Amygdala (tissue), 56 donors: ENCODE data around the gene STXBP4.

Experiments used
- DNase-seq, 56 donors: peaks; one replicate each; lab custom pipeline; 2025; lab: John Stamatoyannopoulos, UW

STXBP4 gene

DNA sequence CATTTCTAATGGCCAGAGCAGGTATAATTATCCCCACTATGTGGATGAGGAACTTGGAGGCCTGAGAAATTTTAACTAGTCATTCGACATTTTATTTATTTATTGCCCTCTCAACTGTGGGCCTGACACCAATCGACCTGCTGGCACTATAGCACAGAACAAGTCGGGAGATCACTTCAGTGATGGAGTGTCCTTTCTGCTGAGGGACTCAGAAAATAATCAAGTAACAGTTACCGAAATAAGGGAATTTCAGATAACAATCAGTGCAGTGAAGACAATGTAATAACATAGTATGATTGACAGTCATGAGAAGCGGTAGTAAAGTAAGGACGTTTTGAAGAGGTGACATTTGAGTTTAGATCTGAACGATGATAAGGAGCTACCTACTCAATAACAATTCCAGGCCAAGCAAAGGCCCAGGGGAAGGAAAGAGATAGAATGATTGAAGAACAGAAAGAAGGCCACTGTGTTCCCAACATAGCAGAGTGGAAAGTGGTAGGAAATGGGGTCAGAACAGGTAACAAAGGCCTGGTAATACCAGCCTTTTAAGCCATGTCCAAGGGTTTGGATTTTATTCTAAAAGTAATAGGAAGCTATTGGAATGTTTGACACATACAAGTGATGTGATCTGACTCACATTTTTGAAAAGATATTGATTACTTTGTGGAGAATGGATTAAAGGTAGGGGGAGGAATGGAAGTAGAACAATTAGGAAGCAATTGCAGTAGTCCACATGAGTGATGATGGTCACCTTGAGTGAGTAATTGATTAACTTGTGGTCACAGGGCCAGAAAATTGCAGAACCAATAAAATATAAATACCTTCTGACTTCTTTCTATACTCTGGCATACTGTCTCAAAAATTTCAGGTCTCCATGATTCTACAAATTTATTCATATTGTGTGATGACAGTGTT, 1.4 kb downstream of the STXBP4 start:
- no peak for DNase-seq

DNA sequence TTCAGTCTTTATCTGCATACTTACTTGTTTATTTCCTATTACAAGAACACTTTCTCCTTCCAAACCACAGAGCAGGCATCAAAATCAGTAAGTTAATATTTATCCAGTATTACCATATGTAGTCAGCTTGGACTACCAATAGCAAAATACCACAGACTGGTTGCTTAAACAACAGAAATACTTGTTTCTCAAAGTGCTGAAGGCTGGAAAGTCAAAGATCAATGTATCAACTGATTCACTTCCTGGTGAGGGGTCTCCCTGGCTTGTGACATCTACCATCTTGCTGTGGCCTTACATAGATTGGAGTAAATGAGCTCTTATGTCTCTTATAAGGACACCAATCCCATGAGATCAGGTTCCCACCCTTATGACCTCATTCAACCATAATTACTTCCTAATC, 2.6 kb downstream of the STXBP4 start:
- DNase-seq = no peak

DNA sequence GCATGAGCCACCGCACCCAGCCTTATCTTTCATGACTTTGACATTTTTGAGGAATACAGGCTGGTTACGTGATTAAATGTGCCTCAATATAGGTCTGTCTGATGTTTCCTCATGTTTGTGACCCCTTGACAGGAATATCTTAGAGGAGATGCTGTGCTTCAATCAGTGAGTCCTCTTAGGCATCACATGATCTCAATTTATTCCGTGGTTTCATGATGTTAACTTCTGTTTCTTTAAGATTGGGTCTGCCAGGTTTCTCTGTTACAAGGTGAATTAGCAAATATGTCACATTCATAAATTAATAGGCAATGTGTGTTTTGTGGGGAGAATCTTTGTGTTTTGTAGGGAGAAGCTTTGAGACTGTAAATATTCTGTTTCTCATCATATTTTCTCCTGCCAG, 3.3 kb downstream of the STXBP4 start:
- no peak for DNase-seq

DNA sequence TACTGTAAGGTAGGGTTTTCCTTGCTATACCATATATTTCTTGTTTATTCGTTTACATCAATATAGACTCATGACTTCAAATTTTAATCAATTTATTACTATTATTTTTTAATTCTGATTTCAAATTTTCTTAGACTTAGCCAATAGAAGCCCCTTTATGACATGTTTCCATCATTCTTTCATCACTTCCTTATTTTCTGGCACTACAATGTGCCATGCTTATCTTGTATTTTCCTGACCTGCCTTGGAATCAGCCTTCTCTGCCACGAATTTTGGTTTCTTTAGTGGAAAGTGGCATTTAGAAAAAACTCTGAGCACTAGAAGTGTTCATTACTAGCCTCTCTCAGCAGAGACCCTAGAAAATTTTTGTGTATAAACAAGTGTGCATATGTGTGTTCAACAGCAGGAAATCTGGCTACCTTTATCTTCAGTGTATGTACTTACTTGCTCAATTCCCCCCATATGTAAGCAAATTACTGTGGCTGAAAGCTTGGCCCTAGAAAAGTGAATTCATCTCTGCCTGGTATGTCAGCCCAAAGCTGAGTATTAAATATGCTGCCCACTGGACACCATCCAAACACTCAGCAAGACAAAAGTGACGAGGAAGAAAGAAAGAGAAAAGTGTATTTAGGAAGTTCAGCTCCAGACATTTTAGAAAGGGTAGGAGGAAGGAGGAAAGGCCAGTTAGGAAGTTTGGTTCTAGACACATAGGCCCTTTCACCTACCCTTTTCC, 4.0 kb downstream of the STXBP4 start:
- DNase-seq = no peak

DNA sequence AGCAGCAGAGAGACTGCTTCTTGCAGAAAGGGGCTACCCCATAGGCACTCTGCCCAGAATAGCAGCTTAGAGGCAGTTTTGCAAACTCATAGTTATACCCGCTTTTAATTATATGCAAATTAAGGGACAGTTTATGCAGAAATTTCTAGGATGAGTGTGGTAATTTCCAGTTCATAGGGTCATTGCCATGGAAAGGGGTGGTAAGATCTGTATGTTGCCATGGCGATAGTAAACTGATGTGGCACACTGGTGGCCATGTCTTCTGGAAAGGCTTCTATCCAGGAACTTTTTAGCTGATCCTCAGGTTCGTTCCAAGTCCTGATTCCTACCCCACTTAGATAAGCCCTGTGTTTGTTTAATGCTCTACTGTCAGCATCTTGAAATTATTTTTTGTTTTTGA, 6.2 kb downstream of the STXBP4 start:
- no peak for DNase-seq

DNA sequence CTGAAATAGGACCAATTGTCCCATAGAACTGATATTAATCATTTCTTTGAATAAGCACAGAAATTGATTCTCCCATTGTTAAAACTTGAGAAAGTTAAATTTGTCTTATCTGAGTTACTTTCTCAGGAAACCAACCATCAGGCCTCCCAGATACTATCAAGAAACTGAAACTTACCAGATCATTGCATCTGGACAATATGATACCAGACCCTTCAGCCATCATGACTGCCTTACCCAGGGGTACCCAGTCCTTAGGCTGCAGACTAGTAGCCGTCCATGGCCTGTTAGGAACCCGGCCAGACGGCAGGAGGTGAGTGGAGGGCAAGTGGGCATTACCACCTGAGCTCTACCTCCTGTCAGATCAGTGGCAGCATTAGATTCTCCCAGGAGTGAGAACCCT, 7.8 kb downstream of the STXBP4 start:
- DNase-seq = no peak

DNA sequence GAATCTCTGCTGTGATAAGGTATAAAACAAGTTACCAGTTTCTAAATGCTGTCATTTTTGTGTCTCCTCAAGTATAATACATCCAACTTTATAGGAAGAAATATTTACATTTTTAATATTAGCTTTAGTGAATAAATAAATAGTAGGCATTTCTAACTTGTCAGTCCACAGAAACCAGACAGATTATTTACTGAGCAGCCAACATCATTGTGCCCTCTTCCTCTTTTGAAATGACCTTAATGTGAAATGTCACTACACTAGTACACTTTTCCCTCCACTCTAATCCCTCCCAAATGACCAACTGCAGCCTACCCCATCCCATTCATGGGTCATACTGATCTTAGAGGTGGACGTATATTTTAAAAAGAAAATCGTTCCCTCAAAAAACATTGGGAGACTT, 9.2 kb downstream of the STXBP4 start:
- DNase-seq = no peak

DNA sequence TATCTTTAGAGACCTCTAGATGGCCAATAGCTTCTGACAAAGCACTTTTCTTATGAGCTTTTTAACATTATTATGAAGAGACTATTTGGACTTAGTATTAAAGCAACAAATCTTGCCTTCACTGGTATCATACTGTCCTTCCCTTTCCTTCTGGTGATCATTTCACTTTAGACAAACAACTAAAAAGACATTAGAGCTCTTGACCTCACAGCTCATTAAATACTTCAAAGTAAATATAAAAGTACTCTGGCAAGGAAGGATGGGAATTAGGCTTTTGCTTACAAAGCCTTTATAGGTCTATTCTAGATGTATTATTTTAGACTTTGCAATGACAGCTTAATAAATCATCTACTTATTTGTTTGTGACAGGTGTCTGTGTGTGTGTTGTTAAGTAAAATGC, 11.1 kb downstream of the STXBP4 start:
- DNase-seq = no peak

DNA sequence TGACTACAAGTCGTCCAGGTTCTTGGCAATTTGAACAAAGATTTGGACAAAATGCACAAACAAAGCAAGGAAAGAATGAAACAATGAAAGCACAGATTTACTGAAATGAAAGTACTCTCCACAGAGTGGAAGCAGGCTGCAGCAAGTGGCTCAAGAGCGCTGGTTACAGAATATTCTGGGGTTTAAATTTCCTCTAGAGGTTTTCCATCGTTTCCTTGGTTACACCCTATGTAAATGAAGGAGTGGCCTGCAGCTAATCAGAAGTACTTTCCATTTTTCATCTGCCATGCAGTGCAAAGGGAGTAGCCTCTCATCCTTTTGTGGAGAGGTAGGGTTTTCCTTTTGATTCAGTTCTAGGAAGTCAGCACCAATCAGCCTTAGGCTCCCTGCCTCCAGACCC, 11.8 kb downstream of the STXBP4 start:
- no peak for DNase-seq

DNA sequence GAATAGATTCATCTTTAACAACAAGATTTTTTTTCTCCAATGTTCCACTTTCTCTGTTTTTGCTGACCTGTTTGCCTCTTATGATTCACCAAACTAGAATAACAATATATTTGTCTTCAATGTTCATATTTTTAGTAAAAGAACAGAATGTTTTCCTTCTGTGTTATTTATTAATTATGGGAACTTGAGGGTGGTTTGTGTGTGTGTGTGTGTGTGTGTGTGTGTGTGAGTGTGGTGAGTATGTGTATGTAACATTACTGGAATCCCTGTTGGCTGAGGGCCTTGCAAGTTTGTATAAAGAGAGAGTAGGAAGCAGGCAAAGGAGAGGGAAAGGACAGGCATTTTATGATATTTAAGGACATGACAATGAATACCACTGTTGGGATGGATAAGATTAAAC, 13.8 kb downstream of the STXBP4 start:
- DNase-seq = no peak

DNA sequence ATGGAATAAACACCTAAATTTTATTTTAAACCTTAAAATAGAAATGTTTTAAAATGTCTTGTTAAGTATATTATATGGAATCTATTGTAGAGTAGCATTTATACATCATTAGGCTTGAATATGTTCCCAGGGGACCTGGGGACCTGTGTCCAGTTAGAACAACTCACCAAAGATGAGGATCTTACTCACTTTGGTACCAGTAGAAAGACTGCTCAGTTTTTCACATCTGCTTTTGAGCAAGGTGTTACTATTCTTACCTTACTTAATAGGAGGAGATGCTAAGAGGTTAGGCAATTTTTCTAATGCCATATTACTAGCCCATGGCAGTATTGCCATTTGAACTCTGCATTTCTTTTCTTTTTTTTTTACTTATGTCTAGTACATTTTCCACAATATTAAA, 14.7 kb downstream of the STXBP4 start:
- no peak for DNase-seq

DNA sequence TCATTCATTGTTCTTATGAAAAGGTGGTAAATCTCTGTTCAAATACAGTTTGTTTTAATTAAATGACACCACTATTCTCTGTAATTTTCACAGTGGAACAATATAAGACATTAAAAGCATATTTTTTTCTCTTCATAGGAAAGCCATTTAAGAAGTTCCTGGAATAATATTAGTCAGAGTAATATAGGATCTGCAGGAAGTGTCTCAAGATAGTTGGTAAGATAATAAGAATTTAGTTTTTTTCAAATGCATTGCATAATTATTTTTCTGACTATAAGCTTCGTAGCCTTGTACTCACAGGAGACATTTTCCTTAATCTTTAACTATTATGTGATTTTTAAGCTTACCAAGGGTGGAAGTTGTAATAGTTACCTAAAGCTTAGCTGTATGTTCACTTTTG, 16.9 kb downstream of the STXBP4 start:
- no peak for DNase-seq

DNA sequence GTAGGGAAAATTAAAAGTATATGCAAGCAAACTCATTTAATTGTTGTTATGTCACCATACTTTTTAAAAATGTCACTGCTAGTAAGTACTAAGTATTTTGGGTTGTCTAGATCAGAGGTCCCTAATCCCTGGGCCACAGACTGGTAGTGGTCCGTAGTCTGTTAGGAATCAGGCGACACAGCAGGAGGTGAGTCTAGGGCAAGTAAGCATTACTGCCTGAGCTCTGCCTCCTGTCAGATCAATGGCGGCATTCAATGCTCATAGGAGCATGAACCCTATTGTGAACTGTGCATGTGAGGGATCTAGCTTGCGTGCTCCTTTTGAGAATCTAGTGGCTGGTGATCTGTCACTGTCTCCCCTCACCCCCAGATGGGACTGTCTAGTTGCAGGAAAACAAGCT, 21.6 kb downstream of the STXBP4 start:
- no peak for DNase-seq

DNA sequence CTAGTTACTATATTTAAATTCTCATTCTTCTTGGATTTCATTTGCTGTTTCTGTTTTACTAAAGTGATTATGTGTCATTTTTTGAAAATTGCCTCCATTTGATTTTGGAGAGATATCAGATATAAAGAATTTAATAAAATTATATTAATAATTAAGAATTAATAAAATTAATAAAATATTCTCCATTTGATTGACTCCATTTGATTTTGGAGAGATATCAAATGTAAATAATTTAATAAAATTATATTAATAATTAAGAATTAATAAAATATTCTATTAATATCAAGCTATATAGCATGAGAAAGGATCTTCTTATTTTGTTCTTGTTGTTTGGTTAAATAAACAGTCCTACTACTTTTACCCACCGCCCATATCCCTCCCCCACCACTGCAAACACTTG, 23.0 kb downstream of the STXBP4 start:
- DNase-seq = no peak

DNA sequence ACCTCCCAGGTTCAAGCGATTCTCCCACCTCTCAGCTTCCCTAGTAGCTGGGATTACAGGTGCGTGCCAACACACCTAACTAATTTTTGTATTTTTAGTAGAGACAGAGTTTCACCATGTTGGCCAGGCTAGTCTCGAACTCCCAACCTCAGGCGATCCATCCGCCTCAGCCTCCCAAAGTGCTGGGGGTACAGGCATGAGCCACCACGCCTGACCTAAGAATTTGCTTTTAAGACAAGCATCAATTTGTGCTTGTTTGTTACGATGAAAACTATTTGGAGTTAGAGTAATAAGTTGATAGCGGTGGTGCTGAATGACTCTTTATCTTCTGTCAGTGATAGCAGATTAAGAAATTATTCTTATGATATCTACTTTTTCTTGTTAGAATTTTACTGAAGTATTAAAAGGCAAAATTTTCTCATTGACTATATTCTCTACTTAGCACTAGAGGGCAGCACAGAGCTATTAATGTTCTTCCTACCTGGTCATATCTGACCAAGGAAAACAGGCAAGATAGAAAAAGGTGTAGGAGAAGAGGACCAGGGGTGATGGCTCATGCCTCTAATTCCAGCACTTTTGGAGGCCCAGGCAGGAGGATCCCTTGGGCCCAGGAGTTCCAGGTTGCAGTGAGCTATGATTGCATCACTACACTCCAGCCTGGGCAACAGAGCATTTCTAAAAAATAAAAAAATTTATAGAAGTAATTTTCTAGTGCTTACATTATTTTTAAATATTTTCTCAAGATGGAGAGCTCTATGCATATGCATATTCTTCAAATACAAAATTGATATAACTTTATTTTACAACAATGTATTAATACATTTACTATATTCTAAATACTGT, 24.5 kb downstream of the STXBP4 start:
- DNase-seq = peak in 1 of 56 donors; percentile 7

DNA sequence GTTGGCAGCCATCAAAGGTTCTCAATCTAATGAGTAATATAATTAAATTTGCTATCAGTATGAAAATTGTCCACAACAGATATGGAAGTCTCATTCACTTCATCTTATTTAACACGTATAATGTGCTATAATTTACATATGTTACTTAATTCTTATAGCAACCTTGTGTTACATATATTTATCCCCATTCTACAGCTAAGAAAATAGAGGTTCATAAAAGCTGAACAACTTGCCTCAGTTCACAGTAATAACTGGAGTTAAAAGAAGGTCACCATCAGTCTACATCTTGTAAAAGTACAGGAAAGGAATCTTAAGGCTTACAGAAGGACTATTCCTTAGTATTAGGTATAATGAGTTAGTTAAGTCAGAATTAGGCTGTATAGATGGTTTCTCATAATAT, 27.9 kb downstream of the STXBP4 start:
- no peak for DNase-seq

DNA sequence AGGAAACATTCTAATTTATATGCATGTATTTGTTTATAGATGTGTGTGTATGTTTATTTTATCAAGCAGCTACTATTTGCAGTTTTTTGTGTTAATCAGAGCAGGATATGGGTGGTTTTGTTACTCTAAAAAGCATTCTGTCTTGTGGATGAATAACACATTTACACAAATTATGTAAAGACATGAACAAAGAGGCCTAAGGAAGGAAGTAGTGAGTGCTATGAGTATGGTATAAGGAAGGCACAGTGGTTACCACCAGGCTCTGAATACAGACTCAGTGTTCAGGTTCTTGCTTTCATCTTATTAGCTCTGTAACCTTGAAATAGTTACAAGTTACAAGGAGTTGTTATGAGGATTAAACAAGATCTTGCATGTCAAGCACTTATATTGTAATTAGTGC, 33.9 kb downstream of the STXBP4 start:
- DNase-seq = no peak

DNA sequence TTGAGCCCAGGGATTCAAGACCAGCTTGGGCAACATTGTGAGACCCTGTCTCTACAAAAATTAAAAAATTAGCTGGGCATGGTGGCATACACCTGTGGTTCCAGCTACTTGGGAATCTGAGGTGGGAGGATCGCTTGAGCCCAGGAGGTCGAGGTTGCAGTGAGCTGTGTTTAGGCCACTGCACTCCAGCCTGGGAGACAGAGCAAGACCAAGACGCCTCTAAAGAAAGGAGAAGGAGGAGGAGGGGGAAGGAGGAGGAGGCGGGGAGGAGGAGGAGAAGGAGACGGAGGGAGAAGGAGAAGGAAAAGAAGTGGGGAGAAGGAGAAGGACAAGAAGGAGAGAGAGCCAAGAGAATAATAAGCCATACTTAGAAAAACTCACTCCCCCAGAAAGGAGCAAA, 35.9 kb downstream of the STXBP4 start:
- no peak for DNase-seq

DNA sequence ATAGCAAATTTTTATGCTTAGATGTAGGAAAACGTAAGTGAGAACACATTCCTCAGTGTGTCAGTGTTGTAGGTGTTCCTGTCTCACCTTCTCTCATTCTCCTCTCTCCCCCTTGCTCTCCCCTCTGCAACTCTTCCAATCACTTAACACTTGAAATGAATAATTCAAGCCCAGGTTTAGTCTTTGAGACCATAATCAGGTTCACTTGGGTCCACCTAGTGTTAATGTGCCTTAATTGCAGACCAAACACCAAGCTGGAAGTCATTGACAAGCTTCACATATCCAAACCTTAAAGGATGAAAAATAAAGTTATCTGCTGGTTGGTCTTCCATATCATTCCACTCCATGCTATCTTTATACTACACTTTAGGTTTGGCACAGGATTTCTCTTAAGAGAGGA, 37.0 kb downstream of the STXBP4 start:
- DNase-seq = no peak

DNA sequence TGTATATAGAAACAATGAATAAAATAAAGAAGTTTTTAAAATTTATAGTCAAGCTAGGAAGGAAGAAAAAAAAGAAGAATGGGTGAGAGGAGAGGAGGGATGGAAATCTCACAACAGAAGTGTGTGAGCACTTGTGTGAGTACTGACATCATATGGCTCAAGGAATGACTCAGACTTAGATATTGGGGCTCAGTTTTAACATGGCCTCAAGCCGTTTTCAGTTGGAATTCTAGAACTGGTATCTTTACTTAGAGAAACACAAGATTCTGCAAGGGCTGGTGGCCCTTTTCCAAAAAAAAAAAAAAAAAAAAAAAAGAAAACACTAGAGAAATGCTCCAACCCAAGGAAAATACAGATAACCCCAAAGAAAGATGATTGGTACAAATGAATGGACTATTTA, 55.1 kb downstream of the STXBP4 start:
- DNase-seq = no peak

DNA sequence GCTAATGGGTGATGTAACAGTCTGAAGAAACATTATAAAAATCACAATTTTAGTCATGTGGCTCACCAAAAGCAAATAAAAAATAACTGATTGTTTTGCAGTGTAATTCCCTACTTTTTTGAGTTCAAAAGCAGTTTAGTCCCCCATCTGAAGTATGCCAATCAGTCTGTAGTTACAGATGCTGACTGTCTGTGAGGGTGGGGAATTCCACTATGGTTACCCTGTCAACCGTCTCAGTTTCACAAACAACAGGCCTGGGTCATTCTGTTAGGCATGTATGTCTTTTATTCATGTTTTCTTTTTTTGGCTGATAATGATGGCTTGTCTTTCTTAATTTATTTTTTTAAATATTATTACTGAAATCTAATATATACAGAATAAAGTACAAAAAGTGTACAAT, 69.3 kb downstream of the STXBP4 start:
- DNase-seq = no peak
